Epidermal melanocyte (primary cell): ENCODE results near the gene TMEM131.

Experiments used
- DNase-seq: peaks from one replicate; pipeline ENCODE4 v3.0.0; 2011; ENCODE audit warnings: low spot score; ENCODE audit not compliant: insufficient read length

Gene TMEM131

GRCh38 chr2:97739893-97740245, 255.9 kb downstream of the TMEM131 start:
- no peak for DNase-seq

DNA sequence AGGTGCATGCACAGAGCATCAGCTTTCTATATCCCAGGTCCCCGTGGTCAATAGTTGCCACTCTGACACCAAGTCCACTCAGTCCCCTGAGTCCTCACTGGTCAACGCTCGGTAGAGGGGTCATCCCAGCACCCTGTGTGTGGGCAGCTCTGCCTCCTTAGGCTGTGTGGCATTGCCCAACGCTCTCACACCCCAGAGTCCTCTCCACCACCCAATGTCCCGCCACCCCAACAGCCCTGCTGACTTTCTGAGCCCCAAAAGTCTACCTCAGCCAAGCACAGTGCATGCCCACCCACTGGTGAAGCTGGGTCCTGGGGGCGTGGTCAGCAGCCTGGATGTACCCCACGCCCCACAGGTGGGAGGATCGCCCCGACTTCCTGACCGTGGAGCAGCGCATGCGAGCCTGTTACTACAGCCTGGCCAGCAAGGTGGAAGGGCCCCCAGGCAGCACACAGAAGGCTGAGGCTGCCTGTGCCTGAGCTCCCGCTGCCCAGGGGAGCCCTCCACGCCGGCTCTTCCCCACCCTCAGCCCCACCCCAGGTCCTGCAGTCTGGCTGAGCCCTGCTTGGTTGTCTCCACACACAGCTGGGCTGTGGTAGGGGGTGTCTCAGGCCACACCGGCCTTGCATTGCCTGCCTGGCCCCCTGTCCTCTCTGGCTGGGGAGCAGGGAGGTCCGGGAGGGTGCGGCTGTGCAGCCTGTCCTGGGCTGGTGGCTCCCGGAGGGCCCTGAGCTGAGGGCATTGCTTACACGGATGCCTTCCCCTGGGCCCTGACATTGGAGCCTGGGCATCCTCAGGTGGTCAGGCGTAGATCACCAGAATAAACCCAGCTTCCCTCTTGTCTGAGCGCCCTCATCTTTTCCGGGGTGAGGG, 256.5 kb downstream of the TMEM131 start:
- DNase-seq, result no peak

DNA sequence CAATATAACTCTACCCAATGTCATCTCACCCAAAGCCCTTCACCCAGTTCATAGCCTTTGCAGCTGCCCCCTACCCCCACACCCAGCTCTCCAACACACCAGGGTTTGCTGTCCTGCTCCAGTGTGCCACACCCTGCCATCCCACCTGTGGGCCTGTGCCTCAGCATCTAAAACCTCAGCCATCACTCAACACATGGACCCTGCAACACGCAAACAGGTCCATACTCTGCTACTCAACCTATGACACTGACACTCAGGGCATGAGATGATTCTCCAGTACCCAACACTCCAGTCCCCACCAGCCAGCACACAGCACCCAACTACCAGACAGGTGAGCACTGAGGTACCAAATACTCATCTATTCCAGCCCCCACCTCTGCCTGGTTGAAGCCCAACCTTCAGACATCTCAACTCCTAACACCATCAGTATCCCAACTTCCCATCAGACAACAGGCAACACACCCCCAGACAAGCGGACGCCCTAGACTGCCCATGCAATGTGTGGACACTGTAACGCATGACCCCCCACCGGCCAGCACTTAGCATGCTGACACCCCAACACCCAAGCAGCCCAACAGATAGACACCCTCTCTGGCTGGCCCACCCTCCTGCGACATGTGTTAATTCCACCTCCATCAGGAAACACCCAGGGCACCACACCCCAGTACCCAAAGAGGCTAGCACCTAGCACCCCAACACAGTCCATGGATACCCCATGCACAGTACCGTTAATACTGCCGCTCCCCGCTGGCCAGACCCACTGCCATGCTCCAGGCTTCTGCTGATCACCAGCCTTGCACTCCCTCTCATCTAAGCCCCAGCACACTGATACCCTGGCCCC, 257.3 kb downstream of the TMEM131 start:
- DNase-seq, result no peak

GRCh38 chr2:97737421-97738178, 258.1 kb downstream of the TMEM131 start:
- DNase-seq, result no peak

DNA sequence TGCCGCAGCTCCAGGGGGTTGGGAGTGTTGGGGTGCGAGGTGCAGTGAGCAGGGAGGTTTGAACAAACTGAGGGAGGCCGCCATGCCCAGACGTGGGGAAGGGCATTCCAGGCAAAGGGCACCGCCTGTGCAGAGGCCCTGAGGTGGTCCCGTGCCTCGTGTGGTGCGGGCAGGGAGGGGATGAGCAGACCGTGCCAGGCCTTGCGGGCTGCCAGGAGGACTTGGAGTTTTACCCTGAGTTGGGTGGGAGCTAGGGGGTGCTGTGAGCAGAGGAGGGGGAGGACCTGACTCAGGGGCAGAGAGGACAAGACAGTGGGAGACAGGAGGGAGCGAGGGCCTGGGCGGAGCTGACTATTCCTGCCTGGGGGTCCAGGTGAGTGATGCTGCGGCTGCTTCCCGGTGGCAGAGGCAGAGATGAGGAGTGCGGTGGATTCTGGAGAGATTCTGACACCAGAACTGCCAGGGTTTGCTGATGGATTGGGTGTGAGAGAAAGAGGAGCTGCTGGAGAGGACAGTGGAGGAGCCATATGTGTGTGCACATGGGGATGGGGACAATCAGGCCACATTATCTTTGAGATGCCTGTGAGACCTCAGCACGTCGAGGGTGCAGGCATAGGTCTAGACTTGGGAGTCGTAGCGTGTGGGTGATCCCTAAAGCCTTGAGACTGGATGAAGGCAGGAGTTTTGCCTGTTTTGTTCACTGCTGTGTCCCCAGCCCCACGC, 259.0 kb downstream of the TMEM131 start:
- no peak for DNase-seq

GRCh38 chr2:97736185-97736584, 259.6 kb downstream of the TMEM131 start:
- no peak for DNase-seq

DNA sequence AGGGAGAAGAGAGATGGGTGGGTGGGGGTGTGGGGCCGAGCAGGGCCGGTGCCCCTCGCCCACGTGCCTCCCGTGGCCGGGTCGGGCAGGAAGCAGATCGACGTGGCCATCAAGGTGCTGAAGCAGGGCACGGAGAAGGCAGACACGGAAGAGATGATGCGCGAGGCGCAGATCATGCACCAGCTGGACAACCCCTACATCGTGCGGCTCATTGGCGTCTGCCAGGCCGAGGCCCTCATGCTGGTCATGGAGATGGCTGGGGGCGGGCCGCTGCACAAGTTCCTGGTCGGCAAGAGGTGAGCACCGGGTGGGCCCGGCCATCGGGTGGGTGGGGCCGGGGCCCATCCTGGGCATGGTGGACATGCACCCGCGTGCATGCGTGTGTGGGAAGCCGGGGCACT, 260.6 kb downstream of the TMEM131 start:
- no peak for DNase-seq

DNA sequence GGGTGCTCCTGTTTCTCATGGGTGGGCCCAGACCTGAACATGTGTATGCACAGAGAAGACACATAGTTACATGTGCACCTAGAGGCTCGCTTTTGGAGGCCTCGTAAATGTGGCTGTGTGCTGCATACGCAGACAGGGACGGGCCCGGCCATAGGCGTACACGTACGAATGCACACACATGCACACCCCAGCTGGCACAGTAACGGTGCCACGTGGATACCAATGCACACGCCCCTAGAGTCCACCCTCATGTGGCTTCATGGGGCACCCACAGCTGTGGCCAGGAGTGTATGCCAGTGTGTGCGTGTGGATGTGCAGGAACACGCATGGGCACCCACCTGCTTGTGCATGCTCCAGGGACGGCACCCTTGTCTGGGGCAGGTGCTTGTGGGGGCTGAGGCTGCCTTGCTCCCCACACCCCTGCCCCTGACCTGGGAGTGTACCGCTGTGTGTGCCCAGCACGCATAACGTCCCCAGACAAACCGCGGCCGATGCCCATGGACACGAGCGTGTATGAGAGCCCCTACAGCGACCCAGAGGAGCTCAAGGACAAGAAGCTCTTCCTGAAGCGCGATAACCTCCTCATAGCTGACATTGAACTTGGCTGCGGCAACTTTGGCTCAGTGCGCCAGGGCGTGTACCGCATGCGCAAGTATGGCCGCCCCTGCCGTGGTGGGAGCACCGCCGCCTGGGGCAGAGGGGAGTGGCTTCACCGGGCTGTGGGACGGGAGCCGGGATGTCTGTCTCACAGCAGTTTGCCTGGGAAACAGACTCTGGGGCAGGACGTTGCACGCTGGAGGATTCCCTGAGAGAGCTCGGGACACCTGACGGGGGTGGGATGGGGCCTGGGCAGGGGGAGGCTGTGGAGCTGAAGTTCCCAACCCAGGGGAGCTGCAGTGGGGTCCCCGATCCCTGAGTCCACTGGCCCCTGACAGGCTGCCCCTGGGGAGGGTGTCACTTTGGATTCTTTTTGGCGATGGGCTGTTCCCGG, 261.4 kb downstream of the TMEM131 start:
- DNase-seq, result no peak

DNA sequence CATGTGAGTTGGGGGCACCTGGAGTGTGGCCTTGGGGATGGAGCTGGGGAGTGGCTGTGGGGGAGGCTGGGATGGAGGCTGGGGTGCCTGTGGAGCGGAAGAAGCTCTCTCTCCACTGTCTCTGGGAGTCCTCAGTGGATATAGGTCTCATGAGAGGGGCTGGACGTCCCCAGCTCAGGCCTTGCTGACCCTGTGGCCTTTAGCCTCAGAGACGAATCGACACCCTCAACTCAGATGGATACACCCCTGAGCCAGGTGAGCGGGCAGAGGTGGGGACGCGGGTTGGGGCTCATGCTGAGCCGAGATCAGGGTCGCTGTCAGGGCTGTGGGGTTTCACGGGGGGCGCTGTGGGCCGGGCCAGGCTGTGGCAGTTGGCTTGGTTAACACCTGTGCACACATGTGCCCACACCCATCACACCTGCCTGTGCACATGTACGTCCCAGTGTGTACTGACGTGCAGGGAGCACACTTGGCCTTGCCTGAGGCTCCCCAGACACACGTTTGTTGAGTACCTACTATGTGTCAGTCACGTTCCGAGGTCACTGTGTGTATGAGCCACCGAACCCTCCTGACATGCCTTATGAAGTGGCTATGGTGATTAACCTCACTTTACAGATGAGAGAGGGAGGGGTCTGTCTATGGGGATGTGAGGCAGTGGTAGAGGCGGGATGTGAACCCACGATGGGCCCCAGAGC, 262.3 kb downstream of the TMEM131 start:
- DNase-seq, result no peak

DNA sequence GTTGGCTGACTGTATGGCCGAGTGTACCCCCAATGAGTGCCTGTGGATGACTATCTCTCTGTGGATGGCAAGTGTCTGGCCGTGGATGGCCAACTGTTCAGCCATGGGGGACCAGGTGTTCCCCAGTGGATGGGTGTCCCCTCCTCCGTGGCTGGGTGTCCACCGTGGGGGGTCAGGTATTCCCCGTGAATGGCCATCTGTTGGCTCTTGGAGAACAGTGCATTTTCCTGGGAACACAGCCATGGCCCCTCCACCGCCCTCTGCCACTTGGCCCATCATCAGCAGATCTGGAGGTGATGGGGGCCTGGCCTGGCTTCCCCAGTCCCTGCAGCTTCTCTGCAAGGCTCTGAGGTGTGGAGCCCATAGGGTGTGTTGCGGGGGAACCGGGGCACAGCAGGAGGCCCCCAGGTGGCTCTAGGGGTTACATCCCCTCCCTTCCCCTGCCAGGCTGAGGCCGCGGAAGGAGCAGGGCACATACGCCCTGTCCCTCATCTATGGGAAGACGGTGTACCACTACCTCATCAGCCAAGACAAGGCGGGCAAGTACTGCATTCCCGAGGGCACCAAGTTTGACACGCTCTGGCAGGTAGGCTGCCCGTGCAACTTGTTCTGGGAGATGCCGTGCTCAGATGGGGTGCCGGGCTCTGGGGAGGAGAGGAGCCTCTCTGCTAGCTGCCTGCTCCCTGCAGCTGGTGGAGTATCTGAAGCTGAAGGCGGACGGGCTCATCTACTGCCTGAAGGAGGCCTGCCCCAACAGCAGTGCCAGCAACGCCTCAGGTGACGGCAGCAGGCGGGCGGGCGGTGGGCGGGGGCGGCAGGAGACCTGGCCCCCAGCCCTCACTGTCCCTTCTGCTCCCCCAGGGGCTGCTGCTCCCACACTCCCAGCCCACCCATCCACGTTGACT, 263.1 kb downstream of the TMEM131 start:
- DNase-seq, result no peak

GRCh38 chr2:97731274-97732020, 264.3 kb downstream of the TMEM131 start:
- no peak for DNase-seq

GRCh38 chr2:97730245-97730644, 265.5 kb downstream of the TMEM131 start:
- no peak for DNase-seq

DNA sequence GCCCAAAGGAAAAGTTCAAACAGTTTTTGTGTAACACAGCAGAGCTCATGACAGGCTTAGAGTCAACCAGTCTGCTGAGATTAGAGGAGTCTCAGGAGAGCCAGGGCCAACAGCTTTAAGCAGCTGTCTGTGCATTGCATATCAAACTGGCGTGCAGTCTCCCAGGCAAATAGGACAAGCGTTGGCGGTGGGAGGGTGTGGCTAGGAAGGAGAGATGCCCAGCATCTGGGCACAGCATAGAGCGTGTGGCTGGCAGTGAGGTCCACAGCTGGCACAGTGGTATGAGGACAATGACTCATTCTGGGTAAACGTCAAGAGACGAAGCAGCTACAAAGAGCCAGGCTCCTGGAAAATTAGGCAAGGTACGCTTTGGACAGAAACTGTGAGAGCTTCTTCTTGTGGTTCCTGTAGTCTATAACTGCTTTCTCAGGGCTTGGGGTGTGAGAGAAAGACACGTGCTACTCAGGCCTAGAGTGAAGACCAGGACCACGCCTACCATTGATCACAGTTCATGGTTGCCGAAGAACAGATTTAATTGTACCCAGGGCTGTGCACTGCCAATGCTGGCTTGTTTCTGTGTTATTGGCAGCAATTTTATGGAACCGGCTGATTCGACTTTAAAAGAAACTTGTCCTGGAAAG, 267.5 kb downstream of the TMEM131 start:
- DNase-seq, result peak; percentile 28

DNA sequence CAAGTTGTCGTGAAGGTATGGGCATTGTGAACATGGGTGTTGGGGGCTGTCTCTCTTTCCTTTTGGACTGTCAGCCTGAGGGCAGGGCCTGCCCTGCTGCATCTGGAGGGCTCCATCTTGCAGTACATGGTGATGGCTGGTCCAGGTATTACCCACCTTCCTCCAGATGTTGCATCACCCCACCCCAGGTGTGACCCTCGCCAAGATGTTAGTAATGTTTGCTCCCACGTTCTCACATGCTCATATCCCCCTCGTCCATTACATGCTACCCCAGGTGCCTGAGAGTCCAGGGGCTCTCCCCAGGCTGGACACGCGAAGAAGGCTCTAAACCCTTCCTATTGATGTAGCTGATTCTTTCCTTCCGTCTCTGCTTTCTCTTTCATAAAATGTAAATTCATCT, 268.5 kb downstream of the TMEM131 start:
- no peak for DNase-seq

DNA sequence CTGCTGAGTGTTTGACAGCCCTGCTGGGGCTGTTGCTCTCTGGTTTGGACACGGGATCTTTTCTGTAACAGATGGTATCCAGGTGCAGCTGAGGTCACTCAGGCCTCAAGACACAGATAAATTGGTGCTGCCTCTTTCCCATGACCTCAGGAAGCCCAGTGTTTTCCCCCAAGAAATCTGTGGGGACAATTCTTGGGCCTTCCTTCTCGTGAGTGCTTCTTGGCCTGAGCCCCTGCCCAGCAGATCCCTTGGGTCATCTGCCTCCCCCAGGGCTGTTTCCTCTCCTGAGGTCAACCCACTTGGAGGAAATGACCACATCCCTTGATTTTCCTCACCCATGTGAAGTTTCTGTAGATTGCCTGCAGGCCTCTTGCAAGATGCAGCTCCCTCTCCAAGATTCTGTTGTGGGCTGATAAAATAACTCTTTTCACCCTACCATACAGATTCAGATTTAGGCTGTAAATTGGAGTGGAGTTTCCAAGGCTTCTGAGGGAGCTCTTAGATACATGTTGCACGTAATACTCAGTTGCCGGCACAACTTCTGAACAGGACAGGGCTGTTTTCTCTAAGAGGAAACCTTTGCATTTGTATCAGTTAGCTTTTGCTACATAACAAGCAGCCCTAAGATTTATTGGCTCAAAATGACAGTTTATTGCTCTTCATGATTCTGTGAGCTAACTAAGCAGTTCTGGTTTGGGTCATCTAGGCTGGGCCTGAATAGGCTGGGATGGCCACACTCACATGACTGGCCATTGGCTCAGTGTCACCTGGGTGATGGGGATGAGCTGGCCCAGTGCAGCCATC, 269.3 kb downstream of the TMEM131 start:
- peak; percentile 68 for DNase-seq
